Measurements from ENCODE around the gene PEX7. TPM values are rescaled to one million over a fixed set of nuclear protein-coding genes. Genes with fewer than 3 reads are reported as not detected.

PEX7 gene
- total RNA-seq, 1 experiment from 2014 or later, result 8.1 TPM

DNA sequence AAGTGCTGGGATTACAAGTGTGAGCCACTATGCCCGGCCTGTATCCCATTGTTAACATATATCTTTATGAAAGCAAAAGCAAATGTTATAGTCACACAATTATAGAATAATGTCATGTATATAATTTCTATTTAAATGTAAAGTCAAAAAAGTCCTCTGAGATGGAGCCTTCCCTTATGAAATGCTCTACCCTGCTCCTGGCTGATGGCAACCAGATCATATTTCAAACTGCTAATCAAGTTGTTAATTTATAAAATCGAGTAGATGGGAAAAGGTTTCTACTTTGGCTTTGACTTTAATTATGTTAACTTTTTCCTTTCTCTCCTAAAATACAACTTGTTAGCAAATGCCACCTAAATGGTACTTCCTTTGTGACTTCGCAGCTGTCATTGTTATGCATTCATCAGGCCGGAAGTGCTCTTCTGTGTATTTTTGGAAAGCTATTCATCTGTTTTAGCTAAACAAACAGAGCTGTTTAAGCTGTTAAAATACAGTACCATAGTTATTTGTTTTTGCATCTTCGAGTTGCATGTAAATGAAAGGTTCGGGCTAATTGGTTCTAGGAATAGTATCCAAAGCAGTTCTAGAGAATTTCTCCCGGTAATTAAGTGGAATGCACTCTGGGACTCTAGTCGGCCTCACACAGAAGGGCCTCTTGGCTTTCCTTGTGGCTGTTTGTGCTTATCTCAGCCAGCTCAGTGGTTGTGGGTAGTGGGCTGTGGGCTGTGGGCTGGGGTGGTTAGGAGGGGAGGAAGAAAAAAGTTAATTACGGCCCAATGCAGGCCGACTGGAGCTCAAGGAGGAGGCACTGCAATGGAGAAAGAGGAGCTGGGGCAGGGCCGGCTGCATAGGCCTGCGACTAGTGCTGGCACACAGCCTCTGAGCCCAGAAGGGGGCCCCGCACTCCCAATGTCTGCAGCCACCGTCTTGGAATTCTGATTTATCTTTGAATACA is 134.5 kb downstream of the PEX7 start:
- H3K9ac ChIP-seq (ENCODE audit: low read length), result no peak overlapping the region
- no peak overlapping the region for H2AFZ ChIP-seq (ENCODE audit: low read depth, low read length, poor library complexity, severe bottlenecking)

More for the DNA sequence above, 134.5 kb downstream of the PEX7 start:
- DNase-seq (ENCODE audit: low read depth, low spot score) (no peak), ATAC-seq (peak; percentile 71)
- Histone ChIP-seq H4K20me1 (ENCODE audit: insufficient read depth) (no peaks in the 10 kb centered on the region), H3K4me3 (replicated peaks in 1 of 2; ENCODE audit: low read depth in 1 of 2, low read length in 2 of 2) (no peak overlapping the region), H3K4me2 (ENCODE audit: low read length) (no peak overlapping the region), H3K27ac (ENCODE audit: low read depth, low read length) (no peak overlapping the region), H3K79me2 (ENCODE audit: insufficient read depth, low read length) (no peaks in the 10 kb centered on the region), H3K4me1 (ENCODE audit: control insufficient read depth in 1 of 2, insufficient read depth in 2 of 2, low read length in 2 of 2) (no peaks in the 10 kb centered on the region; a peak in 1 of 4 replicates), H3K9me2 (ENCODE audit: insufficient read depth) (no peaks in the 10 kb centered on the region), H3K9me3 (ENCODE audit: control insufficient read depth in 1 of 2, insufficient read depth in 1 of 2, low read depth in 1 of 2, low read length in 2 of 2) (no peaks in the 10 kb centered on the region), H3K27me3 (ENCODE audit: insufficient read depth, low read length) (no peaks in the 10 kb centered on the region), H3K36me3 (ENCODE audit: control insufficient read depth in 1 of 2, insufficient read depth in 2 of 2, low read length in 2 of 2) (no peaks in the 10 kb centered on the region)
- ChIA-PET CTCF (no interaction called here), POLR2A (no interaction called here), RAD21 (ENCODE audit: low non-redundant PET in 1 of 2, low total read pairs in 2 of 2, uncharacterized antibody in 2 of 2, unreplicated experiment in 2 of 2) (no interaction called here)
- no peak for TF ChIP-seq EZH2phosphoT487 (IDR thresholded peaks at IDR 0.05; ENCODE audit: borderline replicate concordance)
- TF ChIP-seq, protein P1, sequence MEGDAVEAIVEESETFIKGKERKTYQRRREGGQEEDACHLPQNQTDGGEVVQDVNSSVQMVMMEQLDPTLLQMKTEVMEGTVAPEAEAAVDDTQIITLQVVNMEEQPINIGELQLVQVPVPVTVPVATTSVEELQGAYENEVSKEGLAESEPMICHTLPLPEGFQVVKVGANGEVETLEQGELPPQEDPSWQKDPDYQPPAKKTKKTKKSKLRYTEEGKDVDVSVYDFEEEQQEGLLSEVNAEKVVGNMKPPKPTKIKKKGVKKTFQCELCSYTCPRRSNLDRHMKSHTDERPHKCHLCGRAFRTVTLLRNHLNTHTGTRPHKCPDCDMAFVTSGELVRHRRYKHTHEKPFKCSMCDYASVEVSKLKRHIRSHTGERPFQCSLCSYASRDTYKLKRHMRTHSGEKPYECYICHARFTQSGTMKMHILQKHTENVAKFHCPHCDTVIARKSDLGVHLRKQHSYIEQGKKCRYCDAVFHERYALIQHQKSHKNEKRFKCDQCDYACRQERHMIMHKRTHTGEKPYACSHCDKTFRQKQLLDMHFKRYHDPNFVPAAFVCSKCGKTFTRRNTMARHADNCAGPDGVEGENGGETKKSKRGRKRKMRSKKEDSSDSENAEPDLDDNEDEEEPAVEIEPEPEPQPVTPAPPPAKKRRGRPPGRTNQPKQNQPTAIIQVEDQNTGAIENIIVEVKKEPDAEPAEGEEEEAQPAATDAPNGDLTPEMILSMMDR (IDR thresholded peaks at IDR 0.05 in 2 of 3, conservative IDR thresholded peaks at IDR 0.05 in 1 of 3; ENCODE audit: borderline replicate concordance in 1 of 3, insufficient read depth in 1 of 3, low read depth in 2 of 3, low read length in 2 of 3), result peak in 2 of 3 experiments; percentile 12 to 26; a peak in 2 of 6 replicates
- no peak for TF ChIP-seq YY1 (IDR thresholded peaks at IDR 0.05; ENCODE audit: extremely low read depth, insufficient replicate concordance, low read depth, low read length)
- TF ChIP-seq EGR1 (IDR thresholded peaks at IDR 0.05; ENCODE audit: low read depth), result no peak
- no peak for TF ChIP-seq ELF1 (IDR thresholded peaks at IDR 0.05; ENCODE audit: borderline replicate concordance, low read depth)
- TF ChIP-seq SRF (IDR thresholded peaks at IDR 0.05; ENCODE audit: low read depth), result no peak
- peak; percentile 36 for TF ChIP-seq RAD21 (IDR thresholded peaks at IDR 0.05; ENCODE audit: low read depth)
- no peak for TF ChIP-seq FOSL1 (IDR thresholded peaks at IDR 0.05; ENCODE audit: low read depth)
- TF ChIP-seq CEBPB (IDR thresholded peaks at IDR 0.05; ENCODE audit: low read depth), result no peak
- TF ChIP-seq, protein P2, sequence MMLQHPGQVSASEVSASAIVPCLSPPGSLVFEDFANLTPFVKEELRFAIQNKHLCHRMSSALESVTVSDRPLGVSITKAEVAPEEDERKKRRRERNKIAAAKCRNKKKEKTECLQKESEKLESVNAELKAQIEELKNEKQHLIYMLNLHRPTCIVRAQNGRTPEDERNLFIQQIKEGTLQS (IDR thresholded peaks at IDR 0.05), result no peak
- no peak for TF ChIP-seq POLR2AphosphoS5 (IDR thresholded peaks at IDR 0.05; ENCODE audit: low read depth, low read length)
- TF ChIP-seq, protein P3, sequence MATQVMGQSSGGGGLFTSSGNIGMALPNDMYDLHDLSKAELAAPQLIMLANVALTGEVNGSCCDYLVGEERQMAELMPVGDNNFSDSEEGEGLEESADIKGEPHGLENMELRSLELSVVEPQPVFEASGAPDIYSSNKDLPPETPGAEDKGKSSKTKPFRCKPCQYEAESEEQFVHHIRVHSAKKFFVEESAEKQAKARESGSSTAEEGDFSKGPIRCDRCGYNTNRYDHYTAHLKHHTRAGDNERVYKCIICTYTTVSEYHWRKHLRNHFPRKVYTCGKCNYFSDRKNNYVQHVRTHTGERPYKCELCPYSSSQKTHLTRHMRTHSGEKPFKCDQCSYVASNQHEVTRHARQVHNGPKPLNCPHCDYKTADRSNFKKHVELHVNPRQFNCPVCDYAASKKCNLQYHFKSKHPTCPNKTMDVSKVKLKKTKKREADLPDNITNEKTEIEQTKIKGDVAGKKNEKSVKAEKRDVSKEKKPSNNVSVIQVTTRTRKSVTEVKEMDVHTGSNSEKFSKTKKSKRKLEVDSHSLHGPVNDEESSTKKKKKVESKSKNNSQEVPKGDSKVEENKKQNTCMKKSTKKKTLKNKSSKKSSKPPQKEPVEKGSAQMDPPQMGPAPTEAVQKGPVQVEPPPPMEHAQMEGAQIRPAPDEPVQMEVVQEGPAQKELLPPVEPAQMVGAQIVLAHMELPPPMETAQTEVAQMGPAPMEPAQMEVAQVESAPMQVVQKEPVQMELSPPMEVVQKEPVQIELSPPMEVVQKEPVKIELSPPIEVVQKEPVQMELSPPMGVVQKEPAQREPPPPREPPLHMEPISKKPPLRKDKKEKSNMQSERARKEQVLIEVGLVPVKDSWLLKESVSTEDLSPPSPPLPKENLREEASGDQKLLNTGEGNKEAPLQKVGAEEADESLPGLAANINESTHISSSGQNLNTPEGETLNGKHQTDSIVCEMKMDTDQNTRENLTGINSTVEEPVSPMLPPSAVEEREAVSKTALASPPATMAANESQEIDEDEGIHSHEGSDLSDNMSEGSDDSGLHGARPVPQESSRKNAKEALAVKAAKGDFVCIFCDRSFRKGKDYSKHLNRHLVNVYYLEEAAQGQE (IDR thresholded peaks at IDR 0.05; ENCODE audit: low read depth), result no peak
- TF ChIP-seq TCF7L2 (IDR thresholded peaks at IDR 0.05; ENCODE audit: borderline replicate concordance, extremely low read depth, insufficient read depth, insufficient read length), result no peak
- no peak for TF ChIP-seq SP1 (IDR thresholded peaks at IDR 0.05; ENCODE audit: low read depth)
- no peak for TF ChIP-seq POLR2A (IDR thresholded peaks at IDR 0.05; ENCODE audit: borderline replicate concordance, extremely low read depth, insufficient read depth, insufficient read length)
- no peak for TF ChIP-seq ZNF274 (IDR thresholded peaks at IDR 0.05; ENCODE audit: low read depth, low read length)
- intact Hi-C loops (cut with micrococcal nuclease), result no loop called here
- BruUV-seq (replicated peaks), result no TSS peak

Measured in HCT116 (cell line).